CD14-positive monocyte (primary cell): Measurements from ENCODE around the gene ASS1. TPM values are rescaled to one million over a fixed set of nuclear protein-coding genes. Genes with fewer than 3 reads are reported as not detected.

ENCODE experiments used
- DNase-seq, 3 donors: peaks; one replicate each; pipeline ENCODE4 v3.0.0-alpha.2; 2011 to 2022
- H2AFZ ChIP-seq: 2 replicates; pipeline ENCODE4 v1.6.0; 2012; ENCODE audit warnings: mild to moderate bottlenecking, low read depth, low read length, inconsistent platforms; ENCODE audit not compliant: insufficient read depth, poor library complexity, severe bottlenecking
- H3K27ac ChIP-seq, 2 donors: 1 replicate in 1 of 2; 2 replicates in 1 of 2; pipeline ENCODE4 v1.5.1; 2012 to 2013; ENCODE audit warnings: low read length in 2 of 2, control low read depth in 1 of 2, inconsistent platforms in 1 of 2, low read depth in 1 of 2, mild to moderate bottlenecking in 1 of 2
- H3K27me3 ChIP-seq, 2 donors: one replicate each; pipeline versions ENCODE4 v1.6.0 to v1.6.1; 2011 to 2013; ENCODE audit warnings: low read length in 2 of 2; ENCODE audit not compliant: control insufficient read depth in 2 of 2, insufficient read depth in 2 of 2
- H3K36me3 ChIP-seq, 2 donors: replicated peaks in 1 of 2; 1 replicate in 1 of 2; 2 replicates in 1 of 2; pipeline versions ENCODE4 v1.5.1 to v1.6.1; 2012 to 2013; ENCODE audit warnings: low read length in 2 of 2, control low read depth in 1 of 2, inconsistent platforms in 1 of 2, mild to moderate bottlenecking in 1 of 2; ENCODE audit not compliant: insufficient read depth in 2 of 2, control insufficient read depth in 1 of 2
- H3K4me1 ChIP-seq, 2 donors: 1 replicate in 1 of 2; 2 replicates in 1 of 2; pipeline versions ENCODE4 v1.5.1 to v1.6.1; 2012 to 2013; ENCODE audit warnings: low read length in 2 of 2, control low read depth in 1 of 2, inconsistent platforms in 1 of 2, mild to moderate bottlenecking in 1 of 2, moderate library complexity in 1 of 2; ENCODE audit not compliant: insufficient read depth in 2 of 2, control insufficient read depth in 1 of 2
- H3K4me2 ChIP-seq: replicated peaks from 2 replicates; pipeline ENCODE3; 2012; ENCODE audit warnings: low read length, moderate library complexity, mild to moderate bottlenecking; ENCODE audit not compliant: poor library complexity, severe bottlenecking; ENCODE audit errors: extremely low read depth
- H3K4me3 ChIP-seq, 3 experiments: fragments of 200-600 bp in 1 of 3; sonication (generic) in 1 of 3; replicated peaks in 1 of 3; 1 replicate in 2 of 3; 2 replicates in 1 of 3; pipeline ENCODE4 v1.5.1; 2011 to 2013; ENCODE audit warnings: low read length in 3 of 3, mild to moderate bottlenecking in 3 of 3, control low read depth in 2 of 3, low read depth in 2 of 3, inconsistent platforms in 1 of 3, moderate library complexity in 1 of 3
- H3K79me2 ChIP-seq: 2 replicates; pipeline ENCODE4 v1.6.0; 2012; ENCODE audit warnings: mild to moderate bottlenecking, control low read depth, inconsistent platforms, low read length, moderate library complexity; ENCODE audit not compliant: insufficient read depth
- H3K9ac ChIP-seq: 2 replicates; pipeline ENCODE4 v1.6.0; 2017; ENCODE audit warnings: low read length, mild to moderate bottlenecking; ENCODE audit not compliant: insufficient read depth, poor library complexity, severe bottlenecking
- H3K9me3 ChIP-seq, 2 donors: replicated peaks in 1 of 2; 1 replicate in 1 of 2; 2 replicates in 1 of 2; pipeline versions ENCODE4 v1.5.1 to v1.6.1; 2012 to 2013; ENCODE audit warnings: low read length in 2 of 2, control low read depth in 1 of 2; ENCODE audit not compliant: control insufficient read depth in 1 of 2, insufficient read depth in 1 of 2
- H4K20me1 ChIP-seq: 2 replicates; pipeline ENCODE4 v1.6.0; 2012; ENCODE audit warnings: mild to moderate bottlenecking, low read length, control low read depth, moderate library complexity; ENCODE audit not compliant: insufficient read depth
- H3K27ac Mint-ChIP-seq, 7 donors: one replicate each; pipeline ENCODE4 v1.8.0; 2020; ENCODE audit warnings: mild to moderate bottlenecking in 7 of 7, mixed read lengths in 7 of 7, moderate library complexity in 6 of 7, inconsistent platforms in 2 of 7
- H3K27me3 Mint-ChIP-seq, 3 donors: one replicate each; pipeline ENCODE4 v1.8.0; 2021 to 2022; ENCODE audit warnings: low read depth in 3 of 3, mild to moderate bottlenecking in 3 of 3, mixed read lengths in 3 of 3, moderate library complexity in 3 of 3, inconsistent platforms in 1 of 3
- H3K36me3 Mint-ChIP-seq, 2 donors: one replicate each; pipeline ENCODE4 v1.8.0; 2020; ENCODE audit warnings: mixed read lengths in 2 of 2, inconsistent platforms in 1 of 2, mild to moderate bottlenecking in 1 of 2
- H3K4me1 Mint-ChIP-seq: one replicate; pipeline ENCODE4 v1.8.0; 2020; ENCODE audit warnings: mild to moderate bottlenecking, mixed read lengths
- H3K4me3 Mint-ChIP-seq, 2 donors: one replicate each; pipeline ENCODE4 v1.8.0; 2020; ENCODE audit warnings: mild to moderate bottlenecking in 2 of 2, mixed read lengths in 2 of 2, moderate library complexity in 1 of 2
- H3K9me3 Mint-ChIP-seq, 7 donors: one replicate each; pipeline ENCODE4 v1.8.0; 2020 to 2022; ENCODE audit warnings: mixed read lengths in 7 of 7, mild to moderate bottlenecking in 6 of 7, moderate library complexity in 6 of 7, inconsistent platforms in 2 of 7
- CTCF ChIP-seq: fragments of 200-600 bp; IDR thresholded peaks from one replicate; pipeline ENCODE4 v1.8.0; 2022; ENCODE audit warnings: antibody characterized with exemption, mild to moderate bottlenecking
- WGBS: methylation state at CpG from one replicate; pipeline ENCODE4 v1.1.5; 2013; ENCODE audit warnings: missing lambda C conversion rate; ENCODE audit not compliant: insufficient coverage; 5-methylcytosine and 5-hydroxymethylcytosine counted together
- intact Hi-C, 2 donors: fragments of 100-400 bp; cut with micrococcal nuclease; formaldehyde crosslinking; loops; one replicate each; pipeline versions ENCODE4 v1.15.0 to v1.15.1; 2023
- polyA plus RNA-seq, 3 donors: library from polyadenylated mRNA; depleted of rRNA in 1 of 3; unstranded in 2 of 3; stranded (reverse) in 1 of 3; fragments of 300-500 nt in 2 of 3; fragments of >200 nt in 1 of 3; fragmentation: Illumina TruSeq in 2 of 3; gene quantifications; 1 replicate in 2 of 3; 2 replicates in 1 of 3; pipeline ENCODE4 v1.2.3, GENCODE V29; 2012 to 2021

Gene ASS1
- polyA plus RNA-seq, 3 donors: not detected

GRCh38 chr9:130461218-130461630 lies 16.5 kb downstream of the ASS1 start:
- intact Hi-C loops: loop anchor here (1.0 to 2.0 kb wide), 2 partner anchors 221 to 222 kb away; no protein-coding TSS in a partner anchor
- DNase-seq: peak; percentile 22 to 53 (median 36)

GRCh38 chr9:130461731-130462130 lies 17.0 kb downstream of the ASS1 start:
- Histone ChIP-seq H3K9me3 (no peaks in the 10 kb centered on the region), H3K27me3 (peaks cover 0 to 13% of the 10 kb centered on the region in 2 donors), H3K4me1 (no peaks in the 10 kb centered on the region), H3K4me3 (no peak overlapping the region), H3K9ac (no peak overlapping the region), H2AFZ (no peak overlapping the region), H3K4me2 (no peak overlapping the region), H3K36me3 (no peaks in the 10 kb centered on the region), H4K20me1 (no peaks in the 10 kb centered on the region), H3K27ac (no peak overlapping the region), H3K79me2 (no peaks in the 10 kb centered on the region)
- Mint-ChIP-seq H3K4me3 (no peak overlapping the region), H3K36me3 (no peaks in the 10 kb centered on the region), H3K9me3 (peaks cover 0 to 3% (median 0%) of the 10 kb centered on the region in 7 donors), H3K4me1 (no peaks in the 10 kb centered on the region), H3K27ac (peak overlapping the region in 1 of 7 donors; percentile 50), H3K27me3 (peaks cover 12 to 28% (median 28%) of the 10 kb centered on the region in 3 donors)
- no peak for TF ChIP-seq CTCF
- intact Hi-C loops: loop anchor here (1.0 to 2.0 kb wide), 2 partner anchors 221 kb away; no protein-coding TSS in a partner anchor
- DNase-seq: no peak
- no CpG with 5 or more reads among the region's 11 CpGs for WGBS

More at GRCh38 chr9:130461218-130461630, 16.5 kb downstream of the ASS1 start:
- peak; percentile 98 for TF ChIP-seq CTCF
- no peaks in the 10 kb centered on the region for H4K20me1 ChIP-seq
- no peak overlapping the region for H3K4me2 ChIP-seq
- Mint-ChIP-seq H3K4me3 (no peak overlapping the region), H3K27ac (no peak overlapping the region), H3K4me1 (no peaks in the 10 kb centered on the region), H3K36me3 (no peaks in the 10 kb centered on the region), H3K9me3 (peaks cover 0 to 1% (median 0%) of the 10 kb centered on the region in 7 donors), H3K27me3 (peaks cover 7 to 23% (median 23%) of the 10 kb centered on the region in 3 donors)
- no peaks in the 10 kb centered on the region for H3K79me2 ChIP-seq
- no peak overlapping the region for H3K9ac ChIP-seq
- H3K9me3 ChIP-seq: no peaks in the 10 kb centered on the region
- 14% methylated on average over 16 of the region's 22 CpGs for WGBS
- H3K36me3 ChIP-seq: no peaks in the 10 kb centered on the region
- H3K4me1 ChIP-seq: no peaks in the 10 kb centered on the region
- no peak overlapping the region for H3K4me3 ChIP-seq
- no peak overlapping the region for H3K27ac ChIP-seq
- H3K27me3 ChIP-seq: peaks cover 0 to 9% of the 10 kb centered on the region in 2 donors
- H2AFZ ChIP-seq: no peak overlapping the region
